ENCODE results near the gene LTB. TPM values are rescaled to one million over a fixed set of nuclear protein-coding genes. Genes with fewer than 3 reads are reported as not detected.

LTB gene
- total and polyA plus RNA-seq, 2 donors from 2014 or later, result 6.6 to 18.5 TPM

DNA sequence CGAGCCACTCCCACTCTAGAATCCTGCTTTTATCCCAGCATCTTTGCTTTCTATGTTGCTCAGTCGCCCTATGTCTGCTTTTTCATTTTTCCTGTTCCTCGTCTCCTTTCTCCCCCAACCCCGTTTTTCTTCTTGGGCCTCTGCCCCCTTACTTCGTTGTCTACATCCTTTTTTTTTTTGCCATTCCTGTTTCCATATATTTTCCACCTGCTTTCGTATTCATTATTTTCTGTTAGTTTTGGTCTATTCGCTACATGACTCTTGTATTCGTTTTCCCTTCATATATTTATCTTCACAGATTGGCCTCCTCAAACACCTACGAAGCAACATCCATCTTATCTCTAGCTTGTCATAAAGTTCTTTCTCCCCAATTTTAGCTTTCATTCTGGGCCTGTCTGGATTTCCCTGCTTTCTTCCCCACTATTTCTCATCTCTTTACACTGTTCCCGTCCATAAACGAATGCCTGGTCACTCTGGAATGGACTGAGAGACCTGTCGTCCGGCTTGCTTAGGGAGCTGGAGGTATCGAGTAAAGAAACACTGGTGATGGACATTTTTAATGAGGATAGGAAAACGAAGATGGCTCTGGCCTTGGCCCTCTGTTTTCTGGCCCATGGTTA is 39.2 kb upstream of the LTB start:
- TF ChIP-seq, protein P1, sequence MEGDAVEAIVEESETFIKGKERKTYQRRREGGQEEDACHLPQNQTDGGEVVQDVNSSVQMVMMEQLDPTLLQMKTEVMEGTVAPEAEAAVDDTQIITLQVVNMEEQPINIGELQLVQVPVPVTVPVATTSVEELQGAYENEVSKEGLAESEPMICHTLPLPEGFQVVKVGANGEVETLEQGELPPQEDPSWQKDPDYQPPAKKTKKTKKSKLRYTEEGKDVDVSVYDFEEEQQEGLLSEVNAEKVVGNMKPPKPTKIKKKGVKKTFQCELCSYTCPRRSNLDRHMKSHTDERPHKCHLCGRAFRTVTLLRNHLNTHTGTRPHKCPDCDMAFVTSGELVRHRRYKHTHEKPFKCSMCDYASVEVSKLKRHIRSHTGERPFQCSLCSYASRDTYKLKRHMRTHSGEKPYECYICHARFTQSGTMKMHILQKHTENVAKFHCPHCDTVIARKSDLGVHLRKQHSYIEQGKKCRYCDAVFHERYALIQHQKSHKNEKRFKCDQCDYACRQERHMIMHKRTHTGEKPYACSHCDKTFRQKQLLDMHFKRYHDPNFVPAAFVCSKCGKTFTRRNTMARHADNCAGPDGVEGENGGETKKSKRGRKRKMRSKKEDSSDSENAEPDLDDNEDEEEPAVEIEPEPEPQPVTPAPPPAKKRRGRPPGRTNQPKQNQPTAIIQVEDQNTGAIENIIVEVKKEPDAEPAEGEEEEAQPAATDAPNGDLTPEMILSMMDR (IDR thresholded peaks at IDR 0.05; ENCODE audit: borderline replicate concordance, extremely low read depth, insufficient read depth), result no peak
- H3K27me3 ChIP-seq (ENCODE audit: control insufficient read depth, insufficient read depth, low read length), result no peaks in the 10 kb centered on the region
- peak overlapping the region; percentile 93 to 96 for H3K27ac ChIP-seq (ENCODE audit: low read depth in 2 of 2, low read length in 2 of 2)
- no peaks in the 10 kb centered on the region for H3K9me3 ChIP-seq (ENCODE audit: control insufficient read depth in 2 of 3, insufficient read depth in 1 of 3, low read length in 3 of 3)
- H3K4me1 ChIP-seq (ENCODE audit: control insufficient read depth in 2 of 3, insufficient read depth in 2 of 3, low read depth in 1 of 3, low read length in 3 of 3), result peaks cover 0 to 13% (median 4%) of the 10 kb centered on the region in 3 donors
- intact Hi-C loops (cut with DNase I), result no loop called here
- FAIRE-seq (no peak), DNase-seq (peak in 2 of 5 donors; percentile 34 to 38)
- H3K9ac ChIP-seq (ENCODE audit: low read length in 3 of 3), result peak overlapping the region; percentile 52 to 97 (median 85)
- H3K4me3 ChIP-seq (ENCODE audit: low read length in 3 of 3), result peak overlapping the region; percentile 62 to 87 (median 85)
- peaks cover 18 to 30% (median 26%) of the 10 kb centered on the region in 3 donors for H3K36me3 ChIP-seq (ENCODE audit: control insufficient read depth in 2 of 3, insufficient read depth in 3 of 3, low read length in 3 of 3)

GRCh38 chr6:31620586-31621319 is 38.5 kb upstream of the LTB start, which contains the start of gene PRRC2A:
PRRC2A (plus strand) TSS chr6:31620715; CDS start chr6:31622790, 2,075 bp downstream.
- TF ChIP-seq, protein P1 (IDR thresholded peaks at IDR 0.05; ENCODE audit: borderline replicate concordance, extremely low read depth, insufficient read depth), result no peak
- no peaks in the 10 kb centered on the region for H3K27me3 ChIP-seq (ENCODE audit: control insufficient read depth, insufficient read depth, low read length)
- FAIRE-seq (no peak), DNase-seq (peak in 3 of 5 donors; percentile 64 to 98 (median 83))
- peaks cover 0 to 13% (median 4%) of the 10 kb centered on the region in 3 donors for H3K4me1 ChIP-seq (ENCODE audit: control insufficient read depth in 2 of 3, insufficient read depth in 2 of 3, low read depth in 1 of 3, low read length in 3 of 3)
- H3K9ac ChIP-seq (ENCODE audit: low read length in 3 of 3), result peak within 1 kb of the TSS; percentile 68 to 97 (median 85)
- intact Hi-C loops (cut with DNase I), result no loop called here
- peaks cover 13 to 24% (median 21%) of the 10 kb centered on the region in 3 donors for H3K36me3 ChIP-seq (ENCODE audit: control insufficient read depth in 2 of 3, insufficient read depth in 3 of 3, low read length in 3 of 3)
- no peaks in the 10 kb centered on the region for H3K9me3 ChIP-seq (ENCODE audit: control insufficient read depth in 2 of 3, insufficient read depth in 1 of 3, low read length in 3 of 3)
- peak within 1 kb of the TSS; percentile 76 to 87 (median 85) for H3K4me3 ChIP-seq (ENCODE audit: low read length in 3 of 3)
- H3K27ac ChIP-seq (ENCODE audit: low read depth in 2 of 2, low read length in 2 of 2), result peak within 1 kb of the TSS; percentile 95 to 99

- TF ChIP-seq, protein P1 (IDR thresholded peaks at IDR 0.05; ENCODE audit: borderline replicate concordance, extremely low read depth, insufficient read depth), result no peak
- peak; percentile 98 for FAIRE-seq
- Histone ChIP-seq H3K27me3 (ENCODE audit: control insufficient read depth, insufficient read depth, low read length) (no peaks in the 10 kb centered on the region), H3K36me3 (ENCODE audit: control insufficient read depth in 2 of 3, insufficient read depth in 3 of 3, low read length in 3 of 3) (peaks cover 6 to 16% (median 14%) of the 10 kb centered on the region in 3 donors), H3K9ac (ENCODE audit: low read length in 3 of 3) (peak overlapping the region; percentile 62 to 86 (median 68)), H3K4me3 (ENCODE audit: low read length in 3 of 3) (peak overlapping the region; percentile 76 to 83 (median 76)), H3K27ac (ENCODE audit: low read depth in 2 of 2, low read length in 2 of 2) (peak overlapping the region; percentile 95 to 99), H3K9me3 (ENCODE audit: control insufficient read depth in 2 of 3, insufficient read depth in 1 of 3, low read length in 3 of 3) (no peaks in the 10 kb centered on the region), H3K4me1 (ENCODE audit: control insufficient read depth in 2 of 3, insufficient read depth in 2 of 3, low read depth in 1 of 3, low read length in 3 of 3) (peaks cover 0 to 13% (median 4%) of the 10 kb centered on the region in 3 donors)
- intact Hi-C loops (cut with DNase I), result no loop called here
- DNase-seq, result peak; percentile 99 to 100 (median 100)
These were observed 37.8 kb upstream of the LTB start for GRCh38 chr6:31619805-31620585.

Data from kidney (tissue), 14 donors.